GM12878 (cell line): ENCODE data around the gene NUP210L. TPM values are rescaled to one million over a fixed set of nuclear protein-coding genes. Genes with fewer than 3 reads are reported as not detected.

Experiments
- BCL11A ChIP-seq: IDR thresholded peaks from 2 replicates; pipeline ENCODE4 v1.6.1; 2011; ENCODE audit warnings: low read depth, low read length
- E2F8 ChIP-seq: fragments of 450-650 bp; IDR thresholded peaks from 2 replicates; pipeline ENCODE4 v1.6.1; 2018; ENCODE audit warnings: mild to moderate bottlenecking, low read depth, moderate library complexity; ENCODE audit not compliant: partially characterized antibody
- EED ChIP-seq: sonication (generic); IDR thresholded peaks from 2 replicates; pipeline ENCODE4 v1.6.1; 2016; ENCODE audit warnings: antibody characterized with exemption, low read depth
- ELK1 ChIP-seq: IDR thresholded peaks from 2 replicates; pipeline ENCODE4 v1.6.1; 2012; ENCODE audit warnings: low read depth, low read length, improper control_type of control experiment
- EP300 ChIP-seq, 2 experiments: fragments of 150-350 bp in 1 of 2; IDR thresholded peaks; 2 replicates each; pipeline ENCODE4 v1.6.1; 2011 to 2012; ENCODE audit warnings: low read depth in 2 of 2, low read length in 2 of 2, borderline replicate concordance in 1 of 2, improper control_type of control experiment in 1 of 2, inconsistent platforms in 1 of 2; ENCODE audit not compliant: control insufficient read depth in 1 of 2
- FOXM1 ChIP-seq: IDR thresholded peaks from 2 replicates; pipeline ENCODE4 v1.6.1; 2012; ENCODE audit warnings: low read depth, mild to moderate bottlenecking, inconsistent platforms, low read length, moderate library complexity
- GABPA ChIP-seq: IDR thresholded peaks from 2 replicates; pipeline ENCODE4 v1.6.1; 2014; ENCODE audit warnings: antibody characterized with exemption, low read depth, mild to moderate bottlenecking, inconsistent platforms
- HDAC2 ChIP-seq: fragments of 200-600 bp; sonication (generic); IDR thresholded peaks from 2 replicates; pipeline ENCODE4 v1.6.1; 2017
- JUNB ChIP-seq: IDR thresholded peaks from 2 replicates; pipeline ENCODE4 v1.6.1; 2016; ENCODE audit warnings: antibody characterized with exemption, mild to moderate bottlenecking
- KDM1A ChIP-seq: fragments of 200-600 bp; sonication (generic); IDR thresholded peaks from 2 replicates; pipeline ENCODE4 v1.6.1; 2016; ENCODE audit warnings: borderline replicate concordance
- KLF5 ChIP-seq: fragments of 450-650 bp; IDR thresholded peaks from 2 replicates; pipeline ENCODE4 v1.6.1; 2014; ENCODE audit warnings: mild to moderate bottlenecking; ENCODE audit not compliant: partially characterized antibody
- MEF2B ChIP-seq: fragments of 450-650 bp; IDR thresholded peaks from 2 replicates; pipeline ENCODE4 v1.6.1; 2018; ENCODE audit warnings: mild to moderate bottlenecking, moderate library complexity; ENCODE audit not compliant: partially characterized antibody, poor library complexity, severe bottlenecking
- MYC ChIP-seq: IDR thresholded peaks from 2 replicates; pipeline ENCODE4 v1.6.1; 2011; ENCODE audit warnings: mild to moderate bottlenecking, low read length, moderate library complexity, inconsistent platforms; ENCODE audit not compliant: insufficient read depth, insufficient replicate concordance, insufficient read length, severe bottlenecking
- NFIC ChIP-seq: IDR thresholded peaks from 2 replicates; pipeline ENCODE4 v1.6.1; 2012; ENCODE audit warnings: low read depth, mild to moderate bottlenecking, inconsistent platforms, low read length, moderate library complexity
- NFYB ChIP-seq: IDR thresholded peaks from 2 replicates; pipeline ENCODE4 v1.6.1; 2011; ENCODE audit warnings: low read depth, mild to moderate bottlenecking, low read length, improper control_type of control experiment, moderate library complexity; ENCODE audit not compliant: insufficient read depth
- POU2F2 ChIP-seq: IDR thresholded peaks from 3 replicates; pipeline ENCODE4 v1.6.1; 2011; ENCODE audit warnings: low read depth, mild to moderate bottlenecking, low read length, borderline replicate concordance
- RB1 ChIP-seq: fragments of 450-650 bp; formaldehyde crosslinking; IDR thresholded peaks from 2 replicates; pipeline ENCODE4 v1.6.1; 2017; ENCODE audit warnings: mild to moderate bottlenecking, borderline replicate concordance
- RELA ChIP-seq: fragments of 450-650 bp; IDR thresholded peaks from 2 replicates; pipeline ENCODE4 v1.8.0; 2014; ENCODE audit warnings: borderline replicate concordance; ENCODE audit not compliant: partially characterized antibody
- REST ChIP-seq: IDR thresholded peaks from 2 replicates; pipeline ENCODE4 v1.6.1; 2012; ENCODE audit warnings: mild to moderate bottlenecking, low read depth, low read length
- SMARCA5 ChIP-seq: fragments of 450-650 bp; IDR thresholded peaks from 2 replicates; pipeline ENCODE4 v1.6.1; 2017; ENCODE audit warnings: mild to moderate bottlenecking
- SREBF1 ChIP-seq: IDR thresholded peaks from 2 replicates; pipeline ENCODE4 v1.6.1; 2012; ENCODE audit warnings: mild to moderate bottlenecking, low read length
- TBL1XR1 ChIP-seq: IDR thresholded peaks from 2 replicates; pipeline ENCODE4 v1.6.1; 2012; ENCODE audit warnings: low read depth, low read length, improper control_type of control experiment
- WRNIP1 ChIP-seq: IDR thresholded peaks from 2 replicates; pipeline ENCODE4 v1.6.1; 2011; ENCODE audit warnings: low read depth, low read length, improper control_type of control experiment, borderline replicate concordance
- ZBED1 ChIP-seq: IDR thresholded peaks from 2 replicates; pipeline ENCODE4 v1.6.1; 2016; ENCODE audit warnings: borderline replicate concordance
- ZSCAN29 ChIP-seq: fragments of 450-650 bp; IDR thresholded peaks from 2 replicates; pipeline ENCODE4 v1.6.1; 2017; ENCODE audit warnings: mild to moderate bottlenecking, moderate library complexity
- polyA plus RNA-seq, 11 experiments: library from polyadenylated mRNA; depleted of rRNA in 4 of 11; unstranded in 6 of 11; stranded (reverse) in 5 of 11; fragments of >200 nt; fragmentation: Nextera tagmentation in 4 of 11; fragmentation: Illumina TruSeq in 1 of 11; extraction: Ambion mirVana in 4 of 11; extraction: Trizol in 1 of 11; gene quantifications; 1 replicate in 1 of 11; 2 replicates in 10 of 11; pipeline versions ENCODE4 v1.2.1 to v1.2.3, GENCODE V29; 2011 to 2016; ENCODE audit warnings: inconsistent platforms in 2 of 11, missing spikeins in 2 of 11, low read depth in 1 of 11
- total RNA-seq, 4 experiments: library from RNA; depleted of rRNA in 3 of 4; stranded (reverse); fragments of >200 nt in 3 of 4; fragmentation: Illumina TruSeq in 1 of 4; extraction: Trizol in 1 of 4; gene quantifications; 2 replicates each; pipeline versions ENCODE4 v1.2.1 to v1.2.3, GENCODE V29; 2013 to 2021

Gene NUP210L
- total and polyA plus RNA-seq, 10 of the 15 experiments (the other 5 are each of a cell fraction or from before 2014, with no cell fraction given), result 0.04 to 0.08 (median 0.07) TPM; not detected in 7

- no peak for TF ChIP-seq REST
- no peak for TF ChIP-seq NFYB
- TF ChIP-seq POU2F2, result 0 out of 3 replicates have a peak, but pooled peaks have one; percentile 53
- no peak for TF ChIP-seq GABPA
- no peak for TF ChIP-seq RB1
- TF ChIP-seq E2F8, result no peak
- peak; percentile 64; the same call in 1 of the 2 replicates for TF ChIP-seq SMARCA5
- TF ChIP-seq ZBED1, result no peak
- TF ChIP-seq NFIC, result no peak
- no peak for TF ChIP-seq FOXM1
- TF ChIP-seq MYC, result no peak
- TF ChIP-seq ZSCAN29, result no peak
- TF ChIP-seq SREBF1, result no peak
- TF ChIP-seq KLF5, result no peak
- TF ChIP-seq RELA, result no peak
- no peak for TF ChIP-seq TBL1XR1
- TF ChIP-seq BCL11A, result no peak
- TF ChIP-seq ELK1, result no peak
- no peak for TF ChIP-seq EP300 (IDR thresholded peaks at IDR 0.05; ENCODE audit: borderline replicate concordance in 1 of 2, control insufficient read depth in 1 of 2, low read depth in 2 of 2, low read length in 2 of 2)
- peak; percentile 12; the same call in 1 of the 2 replicates for TF ChIP-seq EED
- no peak for TF ChIP-seq KDM1A
- no peak for TF ChIP-seq JUNB
- 0 out of 2 replicates have a peak, but pooled peaks have one; percentile 54 for TF ChIP-seq WRNIP1
- TF ChIP-seq MEF2B, result no peak
- TF ChIP-seq HDAC2, result no peak
Observed at GRCh38 chr1:153945131-153945794, 209.6 kb downstream of the NUP210L start (continued).
